Heart left ventricle (tissue), 16 donors: Measurements from ENCODE around the gene MBL2. TPM values are rescaled to one million over a fixed set of nuclear protein-coding genes. Genes with fewer than 3 reads are reported as not detected.

Experiments used
- ATAC-seq, 4 donors: fragments of 200-7000 bp; cut with Tn5 transposase; one replicate each; pipeline ENCODE4 v1.9.1; 2020 to 2022; ENCODE audit warnings: moderate library complexity in 4 of 4, mild to moderate bottlenecking in 3 of 4, moderate number of reproducible peaks in 1 of 4
- DNase-seq, 5 donors: peaks; one replicate each; pipeline ENCODE4 v3.0.0-alpha.2; 2020
- H3K27ac ChIP-seq, 12 donors: fragments of 200-600 bp; sonication (generic) in 4 of 12; one replicate each; pipeline versions ENCODE4 v1.5.0 to v1.8.0; 2016 to 2022; ENCODE audit warnings: mild to moderate bottlenecking in 2 of 12
- H3K27me3 ChIP-seq, 9 donors: fragments of 200-600 bp; sonication (generic) in 2 of 9; one replicate each; pipeline versions ENCODE4 v1.5.1 to v1.8.0; 2016 to 2022; ENCODE audit warnings: mild to moderate bottlenecking in 3 of 9
- H3K36me3 ChIP-seq, 9 donors: fragments of 200-600 bp; sonication (generic) in 2 of 9; one replicate each; pipeline versions ENCODE4 v1.5.0 to v1.8.0; 2018 to 2022; ENCODE audit warnings: mild to moderate bottlenecking in 2 of 9
- H3K4me1 ChIP-seq, 12 donors: fragments of 200-600 bp; sonication (generic) in 4 of 12; one replicate each; pipeline versions ENCODE4 v1.5.0 to v1.8.0; 2016 to 2022; ENCODE audit warnings: mild to moderate bottlenecking in 3 of 12
- H3K4me3 ChIP-seq, 12 donors: fragments of 200-600 bp; sonication (generic) in 4 of 12; one replicate each; pipeline versions ENCODE4 v1.5.0 to v1.8.0; 2017 to 2022; ENCODE audit warnings: mild to moderate bottlenecking in 9 of 12, moderate library complexity in 4 of 12
- H3K9me3 ChIP-seq, 12 donors: fragments of 200-600 bp; sonication (generic) in 4 of 12; one replicate each; pipeline versions ENCODE4 v1.5.0 to v1.8.0; 2016 to 2022; ENCODE audit warnings: mild to moderate bottlenecking in 1 of 12
- POLR2A ChIP-seq, 2 donors: fragments of 450-650 bp; IDR thresholded peaks; one replicate each; pipeline ENCODE4 v1.6.1; 2017; ENCODE audit warnings: antibody characterized with exemption in 2 of 2, mild to moderate bottlenecking in 2 of 2, moderate library complexity in 2 of 2
- WGBS, 4 donors: extraction: QIAGEN DNeasy Blood & Tissue Kit in 2 of 4; methylation state at CpG; one replicate each; pipeline versions ENCODE4 v1.1.5 to v1.1.7; 2013 to 2018; 5-methylcytosine and 5-hydroxymethylcytosine counted together
- intact Hi-C, 10 donors: fragments of 100-400 bp; cut with DNase I; formaldehyde crosslinking; loops; one replicate each; pipeline versions ENCODE4 v1.11.1 to v1.14.2; 2022
- polyA plus RNA-seq, 2 donors: library from polyadenylated mRNA; stranded (reverse); fragments of 200-250 nt; gene quantifications; one replicate each; pipeline ENCODE4 v1.2.3, GENCODE V29; 2013
- total RNA-seq, 9 donors: library from RNA; depleted of rRNA in 2 of 9; stranded (reverse); fragments of >200 nt in 2 of 9; fragmentation: NEBNext Ultra II Directional in 3 of 9; extraction: Animal tissue kit (Norgen Biotek cat#: 25700) in 3 of 9; gene quantifications; one replicate each; pipeline versions ENCODE4 v1.1.0 to v1.2.4, GENCODE V29; 2016 to 2023
- TF ChIP-seq, protein P1 (sequence below), 12 donors: fragments of 200-600 bp; sonication (generic) in 4 of 12; IDR thresholded peaks; one replicate each; pipeline versions ENCODE4 v1.5.0 to v1.8.0; 2018 to 2022; ENCODE audit warnings: antibody characterized with exemption in 12 of 12, mild to moderate bottlenecking in 5 of 12
- donor health status: ischemic (EF 13 %, LVEDD 7.1; RV severe dilation, severe dysfunction).
- donor health status: healthy with polysubstance abuse.
- donor health status: DM: no; HTN: yes; CAD: no.
- donor health status: DM: no; HTN: no; CAD: no.
- donor health status: ischemic (EF 25% LVEDD 6.9; RV normal size, moderate dysfunction).
- donor health status: ischemic (EF 25% LVEDD 5.7; RV mildly dilated, moderate dysfunction).
- donor health status: healthy.
- donor health status: DM: yes; HTN: yes; CAD: no.
- donor health status: ischemic (EF 35%, LVEDD 5.7; RV mildly dilated, moderate dysfunction).
- donor health status: nonischemic (EF 11% LVEDD 7.7; RV severe dilation, severe dysfunction).
- donor health status: DM: yes; HTN: yes; CAD: no.
- donor health status: PGD.
- donor health status: ischemic (EF 29% LVEDD 5.4; RV normal size, mild dysfunction).
- donor health status: nonischemic (EF 23%, LVEDD 6.1; RV moderate dilation, normal function).

MBL2 gene
- total and polyA plus RNA-seq, 11 donors = not detected

DNA sequence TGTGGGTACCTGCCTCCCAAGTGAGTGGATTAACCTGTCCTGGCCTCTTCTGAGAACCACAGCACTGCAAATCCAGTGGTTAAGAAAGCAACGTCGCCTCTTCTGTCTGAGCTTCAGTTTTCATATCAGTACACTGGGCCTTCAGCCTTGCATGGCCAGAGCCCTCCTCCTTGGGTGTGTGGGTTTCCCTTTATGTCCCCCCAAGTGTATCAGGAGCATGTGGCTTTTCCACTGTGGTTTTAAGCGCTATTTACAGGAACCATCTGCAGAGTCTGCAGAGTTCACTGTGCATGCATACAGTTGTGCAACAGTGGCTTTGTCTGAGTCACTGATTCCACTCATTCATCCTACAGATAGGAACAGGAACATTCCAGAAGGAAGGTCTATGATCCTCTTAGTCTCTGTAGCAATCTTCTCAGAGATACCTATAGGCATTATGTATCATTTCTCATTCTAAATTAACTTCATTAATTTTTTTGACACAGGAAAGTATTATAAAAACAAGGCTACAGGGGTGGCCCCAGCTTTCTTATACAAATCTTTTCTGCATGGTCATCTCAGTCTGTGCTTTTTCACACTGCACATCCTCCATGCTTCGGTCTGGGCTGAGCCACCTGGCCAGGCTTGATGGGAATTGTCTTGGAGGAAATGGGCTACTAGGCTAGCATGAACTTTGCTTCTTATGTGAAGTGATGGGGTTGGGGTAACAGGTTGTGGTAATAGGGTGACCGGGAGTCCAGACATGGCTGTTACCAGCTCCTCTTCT, 17.1 kb downstream of the MBL2 start:
- H3K4me3 ChIP-seq = no peak overlapping the region
- no peaks in the 10 kb centered on the region for H3K36me3 ChIP-seq
- H3K27me3 ChIP-seq = no peaks in the 10 kb centered on the region
- peaks cover 0 to 3% (median 0%) of the 10 kb centered on the region in 12 donors for H3K9me3 ChIP-seq
- ATAC-seq (peak in 3 of 4 donors; percentile 44 to 59 (median 47)), DNase-seq (no peak)
- TF ChIP-seq, protein P1, sequence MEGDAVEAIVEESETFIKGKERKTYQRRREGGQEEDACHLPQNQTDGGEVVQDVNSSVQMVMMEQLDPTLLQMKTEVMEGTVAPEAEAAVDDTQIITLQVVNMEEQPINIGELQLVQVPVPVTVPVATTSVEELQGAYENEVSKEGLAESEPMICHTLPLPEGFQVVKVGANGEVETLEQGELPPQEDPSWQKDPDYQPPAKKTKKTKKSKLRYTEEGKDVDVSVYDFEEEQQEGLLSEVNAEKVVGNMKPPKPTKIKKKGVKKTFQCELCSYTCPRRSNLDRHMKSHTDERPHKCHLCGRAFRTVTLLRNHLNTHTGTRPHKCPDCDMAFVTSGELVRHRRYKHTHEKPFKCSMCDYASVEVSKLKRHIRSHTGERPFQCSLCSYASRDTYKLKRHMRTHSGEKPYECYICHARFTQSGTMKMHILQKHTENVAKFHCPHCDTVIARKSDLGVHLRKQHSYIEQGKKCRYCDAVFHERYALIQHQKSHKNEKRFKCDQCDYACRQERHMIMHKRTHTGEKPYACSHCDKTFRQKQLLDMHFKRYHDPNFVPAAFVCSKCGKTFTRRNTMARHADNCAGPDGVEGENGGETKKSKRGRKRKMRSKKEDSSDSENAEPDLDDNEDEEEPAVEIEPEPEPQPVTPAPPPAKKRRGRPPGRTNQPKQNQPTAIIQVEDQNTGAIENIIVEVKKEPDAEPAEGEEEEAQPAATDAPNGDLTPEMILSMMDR (IDR thresholded peaks at IDR 0.05) = no peak
- TF ChIP-seq POLR2A (IDR thresholded peaks at IDR 0.05) = no peak
- intact Hi-C loops = no loop called here
- H3K27ac ChIP-seq = no peak overlapping the region
- WGBS, 4 donors = 81 to 85% (median 83%) methylated on average over 5 of the region's 5 CpGs
- H3K4me1 ChIP-seq = peaks cover 0 to 8% (median 0%) of the 10 kb centered on the region in 12 donors

- no peak overlapping the region for H3K4me3 ChIP-seq
- no peaks in the 10 kb centered on the region for H3K36me3 ChIP-seq
- TF ChIP-seq POLR2A (IDR thresholded peaks at IDR 0.05) = no peak
- TF ChIP-seq, protein P1 (IDR thresholded peaks at IDR 0.05) = no peak
- DNase-seq (no peak), ATAC-seq (no peak)
- H3K4me1 ChIP-seq = no peaks in the 10 kb centered on the region
- no peaks in the 10 kb centered on the region for H3K27me3 ChIP-seq
- 86 to 94% (median 91%) methylated on average over 3 of the region's 3 CpGs for WGBS, 4 donors
- H3K9me3 ChIP-seq = no peaks in the 10 kb centered on the region
- H3K27ac ChIP-seq = no peak overlapping the region
- intact Hi-C loops = no loop called here
These were observed 19.7 kb downstream of the MBL2 start for GRCh38 chr10:52752801-52753445.

DNA sequence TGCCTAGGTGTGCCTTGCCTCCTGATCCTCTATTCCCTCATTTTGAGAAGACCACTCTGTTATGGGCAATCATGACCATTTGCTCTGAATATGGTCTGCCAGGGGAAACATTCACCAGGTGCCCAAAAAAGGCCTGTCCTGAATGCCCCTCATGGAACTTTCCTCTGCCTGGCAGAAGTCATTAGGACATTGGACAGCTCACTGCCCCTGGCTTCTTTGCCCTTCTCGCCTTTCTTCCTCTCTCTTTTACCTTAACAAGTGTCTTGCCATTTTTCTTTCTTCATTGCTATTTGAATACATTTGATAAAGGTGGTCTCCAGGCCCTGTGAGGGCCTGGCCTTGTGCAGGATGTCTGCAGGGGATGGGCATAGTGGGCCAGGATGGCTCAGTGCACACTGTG, 20.3 kb downstream of the MBL2 start:
- no peak for ATAC-seq
- no peak overlapping the region for H3K27ac ChIP-seq
- no peaks in the 10 kb centered on the region for H3K9me3 ChIP-seq
- 75 to 93% (median 75%) methylated on average over 1 of the region's 1 CpG for WGBS, 4 donors
- DNase-seq = no peak
- no peaks in the 10 kb centered on the region for H3K4me1 ChIP-seq
- TF ChIP-seq POLR2A (IDR thresholded peaks at IDR 0.05) = no peak
- TF ChIP-seq, protein P1 (IDR thresholded peaks at IDR 0.05) = no peak
- H3K36me3 ChIP-seq = no peaks in the 10 kb centered on the region
- H3K4me3 ChIP-seq = no peak overlapping the region
- intact Hi-C loops = no loop called here
- H3K27me3 ChIP-seq = no peaks in the 10 kb centered on the region

DNA sequence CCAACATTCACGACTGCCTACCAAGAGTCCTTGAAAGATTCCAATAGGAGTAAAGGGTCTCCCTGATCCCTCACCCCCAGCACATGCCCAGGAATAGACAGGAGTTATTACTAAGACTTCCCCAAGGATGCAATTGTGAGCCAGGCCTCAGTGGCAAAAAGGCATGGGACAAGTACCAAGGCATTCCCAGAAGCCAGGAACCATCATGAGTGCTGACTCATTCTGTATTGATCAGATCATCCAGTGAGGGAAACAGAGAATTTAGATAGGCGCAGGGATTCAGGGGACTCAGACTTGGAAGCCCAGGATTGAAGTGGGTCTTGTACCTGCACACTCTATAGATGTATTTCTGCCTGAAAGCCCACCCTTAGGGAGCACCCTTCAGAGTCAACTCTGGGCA, 21.2 kb downstream of the MBL2 start:
- H3K27ac ChIP-seq = no peak overlapping the region

More for the DNA sequence above, 21.2 kb downstream of the MBL2 start:
- Histone ChIP-seq H3K27me3 (no peaks in the 10 kb centered on the region), H3K4me1 (no peaks in the 10 kb centered on the region), H3K9me3 (no peaks in the 10 kb centered on the region), H3K36me3 (no peaks in the 10 kb centered on the region), H3K4me3 (no peak overlapping the region)
- TF ChIP-seq, protein P1 (IDR thresholded peaks at IDR 0.05) = no peak
- TF ChIP-seq POLR2A (IDR thresholded peaks at IDR 0.05) = no peak
- intact Hi-C loops = no loop called here
- DNase-seq (no peak), ATAC-seq (no peak)
- 69 to 86% (median 83%) methylated on average over 2 of the region's 2 CpGs for WGBS, 4 donors
